Gastrocnemius medialis (tissue), 4 donors: ENCODE data around the gene GEMIN7. TPM values are rescaled to one million over a fixed set of nuclear protein-coding genes. Genes with fewer than 3 reads are reported as not detected.
"Not testable (repeated sequence)": the region's sequence is repeated elsewhere in the genome, so short reads cannot be mapped to it uniquely, and the experiment has no call there.

Experiments
- ATAC-seq, 2 donors: fragments of 150-250 bp; one replicate each; pipeline ENCODE4 v1.9.1; 2016
- DNase-seq, 2 donors: peaks; one replicate each; pipeline ENCODE4 v3.0.0-alpha.2; 2019
- H3K27ac ChIP-seq, 4 donors: fragments of 200-600 bp; sonication (generic); 1 replicate in 1 of 4; 2 replicates in 3 of 4; pipeline ENCODE4 v1.5.1; 2016 to 2018; ENCODE audit warnings: mild to moderate bottlenecking in 2 of 4, moderate library complexity in 1 of 4
- H3K27me3 ChIP-seq, 3 donors: fragments of 200-600 bp; sonication (generic) in 2 of 3; 1 replicate in 1 of 3; 2 replicates in 2 of 3; pipeline versions ENCODE4 v1.5.1 to v1.6.0; 2016 to 2019; ENCODE audit warnings: mild to moderate bottlenecking in 1 of 3, moderate library complexity in 1 of 3
- H3K36me3 ChIP-seq, 2 donors: fragments of 200-600 bp; sonication (generic) in 1 of 2; one replicate each; pipeline ENCODE4 v1.5.1; 2017 to 2018
- H3K4me1 ChIP-seq, 2 donors: fragments of 200-600 bp; sonication (generic) in 1 of 2; one replicate each; pipeline ENCODE4 v1.5.1; 2016 to 2017; ENCODE audit warnings: mild to moderate bottlenecking in 2 of 2
- H3K4me3 ChIP-seq, 4 donors: fragments of 200-600 bp; sonication (generic) in 3 of 4; 1 replicate in 1 of 4; 2 replicates in 3 of 4; pipeline ENCODE4 v1.5.1; 2016 to 2019; ENCODE audit warnings: mild to moderate bottlenecking in 2 of 4
- H3K9me3 ChIP-seq, 3 donors: fragments of 200-600 bp; sonication (generic) in 2 of 3; 1 replicate in 1 of 3; 2 replicates in 2 of 3; pipeline ENCODE4 v1.5.1; 2016 to 2019
- POLR2A ChIP-seq, 2 donors: fragments of 450-650 bp; IDR thresholded peaks; one replicate each; pipeline ENCODE4 v1.6.1; 2017; ENCODE audit warnings: antibody characterized with exemption in 2 of 2, mild to moderate bottlenecking in 2 of 2, moderate library complexity in 2 of 2
- in situ Hi-C, 4 donors: fragments of 200-750 bp; cut with MboI; loops; one replicate each; pipeline versions ENCODE4 v1.15.0 to v1.8.0; 2017; ENCODE audit warnings: low sequenced_read_pairs in 4 of 4
- intact Hi-C: fragments of 100-400 bp; cut with DNase I; formaldehyde crosslinking; loops from one replicate; pipeline ENCODE4 v1.15.1; 2023; ENCODE audit warnings: low total_unique reads
- total RNA-seq, 4 donors: library from RNA; depleted of rRNA; stranded (reverse); fragments of >200 nt; gene quantifications; one replicate each; pipeline versions ENCODE4 v1.1.0 to v1.2.3, GENCODE V29; 2016
- TF ChIP-seq, protein P1 (sequence below), 5 experiments: fragments of 450-650 bp in 3 of 5; fragments of 200-600 bp in 2 of 5; sonication (generic) in 2 of 5; IDR thresholded peaks in 4 of 5; conservative IDR thresholded peaks in 1 of 5; 1 replicate in 4 of 5; 2 replicates in 1 of 5; pipeline ENCODE4 v1.5.1; 2016 to 2019; ENCODE audit warnings: antibody characterized with exemption in 5 of 5, mild to moderate bottlenecking in 3 of 5, moderate library complexity in 3 of 5

Gene GEMIN7
- total RNA-seq, 4 donors from 2014 or later: 18.6 to 33.4 (median 27.9) TPM

DNA sequence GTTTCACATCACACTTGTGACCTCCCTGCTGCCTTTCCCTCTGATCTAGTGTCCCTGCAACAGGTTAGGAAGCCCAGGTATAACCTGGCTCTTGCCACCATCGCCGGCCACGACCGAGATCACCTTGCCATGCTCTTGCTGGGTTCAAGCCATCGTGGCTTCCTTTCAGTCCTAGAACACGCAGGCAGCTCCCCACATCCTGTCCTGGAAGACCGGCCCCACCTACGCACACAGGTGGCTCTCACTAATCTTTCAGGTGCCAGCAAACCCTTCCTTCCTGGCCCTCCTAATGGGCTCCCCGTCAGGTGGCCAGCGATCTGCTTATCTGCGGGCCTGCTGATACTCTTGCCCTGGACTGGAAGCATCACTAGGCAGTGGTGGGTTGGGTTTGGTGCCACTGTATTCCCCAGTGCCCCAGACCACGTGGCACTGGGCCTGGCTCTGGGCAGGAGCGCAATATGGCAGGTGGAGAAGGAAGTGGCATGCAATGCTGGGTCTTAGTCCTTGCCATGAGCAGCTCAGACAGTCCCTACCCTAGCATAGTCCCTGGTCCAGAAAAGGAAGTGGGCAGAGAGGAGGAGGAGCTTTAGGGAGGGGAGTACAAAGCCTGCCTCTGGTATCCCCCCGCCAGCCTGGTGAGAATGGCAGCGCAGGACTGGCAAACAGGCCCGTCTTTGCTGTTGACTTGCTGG is 25.7 kb downstream of the GEMIN7 start:
- peaks cover 18 to 38% of the 10 kb centered on the region in 2 donors for H3K4me1 ChIP-seq

DNA sequence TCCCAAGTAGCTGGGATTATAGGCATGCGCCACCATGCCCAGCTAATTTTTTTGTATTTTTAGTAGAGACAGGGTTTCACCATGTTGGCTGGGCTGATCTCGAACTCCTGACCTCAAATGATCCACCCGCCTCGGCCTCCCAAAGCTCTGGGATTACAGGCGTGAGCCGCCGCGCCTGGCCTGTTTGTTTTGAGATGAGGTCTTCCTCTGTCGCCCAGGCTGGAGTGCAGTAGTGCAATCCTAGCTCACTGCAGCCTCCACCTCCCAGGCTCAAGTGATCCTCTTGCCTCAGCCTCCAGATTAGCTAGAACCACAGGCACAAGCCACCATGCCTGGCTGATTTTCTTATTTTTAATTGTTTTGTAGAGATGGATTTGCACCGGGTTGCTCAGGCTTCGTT is 27.3 kb downstream of the GEMIN7 start:
- ATAC-seq, H3K4me3 ChIP-seq, DNase-seq, H3K27me3 ChIP-seq, H3K27ac ChIP-seq, H3K9me3 ChIP-seq, in situ Hi-C loops, intact Hi-C loops, H3K36me3 ChIP-seq: not testable (repeated sequence)
- H3K4me1 ChIP-seq: peaks cover 9 to 31% of the 10 kb centered on the region in 2 donors

More for the DNA sequence above, 25.7 kb downstream of the GEMIN7 start:
- no peaks in the 10 kb centered on the region for H3K36me3 ChIP-seq
- DNase-seq: no peak
- no peaks in the 10 kb centered on the region for H3K27me3 ChIP-seq
- no peak for ATAC-seq
- no peak overlapping the region for H3K27ac ChIP-seq
- TF ChIP-seq POLR2A (IDR thresholded peaks at IDR 0.05): no peak
- TF ChIP-seq, protein P1, sequence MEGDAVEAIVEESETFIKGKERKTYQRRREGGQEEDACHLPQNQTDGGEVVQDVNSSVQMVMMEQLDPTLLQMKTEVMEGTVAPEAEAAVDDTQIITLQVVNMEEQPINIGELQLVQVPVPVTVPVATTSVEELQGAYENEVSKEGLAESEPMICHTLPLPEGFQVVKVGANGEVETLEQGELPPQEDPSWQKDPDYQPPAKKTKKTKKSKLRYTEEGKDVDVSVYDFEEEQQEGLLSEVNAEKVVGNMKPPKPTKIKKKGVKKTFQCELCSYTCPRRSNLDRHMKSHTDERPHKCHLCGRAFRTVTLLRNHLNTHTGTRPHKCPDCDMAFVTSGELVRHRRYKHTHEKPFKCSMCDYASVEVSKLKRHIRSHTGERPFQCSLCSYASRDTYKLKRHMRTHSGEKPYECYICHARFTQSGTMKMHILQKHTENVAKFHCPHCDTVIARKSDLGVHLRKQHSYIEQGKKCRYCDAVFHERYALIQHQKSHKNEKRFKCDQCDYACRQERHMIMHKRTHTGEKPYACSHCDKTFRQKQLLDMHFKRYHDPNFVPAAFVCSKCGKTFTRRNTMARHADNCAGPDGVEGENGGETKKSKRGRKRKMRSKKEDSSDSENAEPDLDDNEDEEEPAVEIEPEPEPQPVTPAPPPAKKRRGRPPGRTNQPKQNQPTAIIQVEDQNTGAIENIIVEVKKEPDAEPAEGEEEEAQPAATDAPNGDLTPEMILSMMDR (IDR thresholded peaks at IDR 0.05 in 4 of 5, conservative IDR thresholded peaks at IDR 0.05 in 1 of 5): no peak
- H3K9me3 ChIP-seq: no peaks in the 10 kb centered on the region
- in situ Hi-C loops (no loop called here), intact Hi-C loops (no loop called here)
- no peak overlapping the region for H3K4me3 ChIP-seq

DNA sequence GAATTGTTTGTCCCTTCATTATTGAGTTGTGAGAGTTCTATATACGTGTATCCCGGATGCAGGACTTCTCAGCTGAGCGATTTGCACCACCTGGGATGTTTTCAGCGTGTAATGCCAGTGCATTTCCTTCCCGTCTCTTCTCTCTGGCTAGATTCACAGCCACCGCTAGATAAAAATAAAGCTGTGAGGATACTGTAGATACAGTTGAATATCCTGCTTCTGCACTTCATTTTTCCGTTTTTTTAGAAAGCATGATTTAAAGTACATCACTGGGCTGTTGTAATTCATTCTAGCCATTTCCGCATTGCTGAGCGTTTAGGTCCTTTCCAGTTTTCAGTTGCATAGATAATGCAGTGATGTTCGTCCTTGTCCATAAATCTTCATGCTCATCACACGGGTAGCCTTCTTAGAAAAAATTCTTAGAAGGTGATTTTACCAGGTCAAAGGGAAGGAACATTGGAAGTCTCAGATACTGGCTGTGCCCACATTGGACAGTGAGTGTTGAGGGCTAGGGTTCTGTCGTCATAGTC is 28.6 kb downstream of the GEMIN7 start:
- DNase-seq: no peak
- H3K9me3 ChIP-seq: no peaks in the 10 kb centered on the region
- no peaks in the 10 kb centered on the region for H3K27me3 ChIP-seq
- H3K4me1 ChIP-seq: peaks cover 0 to 18% of the 10 kb centered on the region in 2 donors
- H3K4me3 ChIP-seq: no peak overlapping the region
- no peak for ATAC-seq
- H3K36me3 ChIP-seq: no peaks in the 10 kb centered on the region
- TF ChIP-seq POLR2A (IDR thresholded peaks at IDR 0.05): no peak
- TF ChIP-seq, protein P1 (IDR thresholded peaks at IDR 0.05 in 4 of 5, conservative IDR thresholded peaks at IDR 0.05 in 1 of 5): no peak
- H3K27ac ChIP-seq: no peak overlapping the region
- intact Hi-C loops: no loop called here
- in situ Hi-C loops: no loop called here

DNA sequence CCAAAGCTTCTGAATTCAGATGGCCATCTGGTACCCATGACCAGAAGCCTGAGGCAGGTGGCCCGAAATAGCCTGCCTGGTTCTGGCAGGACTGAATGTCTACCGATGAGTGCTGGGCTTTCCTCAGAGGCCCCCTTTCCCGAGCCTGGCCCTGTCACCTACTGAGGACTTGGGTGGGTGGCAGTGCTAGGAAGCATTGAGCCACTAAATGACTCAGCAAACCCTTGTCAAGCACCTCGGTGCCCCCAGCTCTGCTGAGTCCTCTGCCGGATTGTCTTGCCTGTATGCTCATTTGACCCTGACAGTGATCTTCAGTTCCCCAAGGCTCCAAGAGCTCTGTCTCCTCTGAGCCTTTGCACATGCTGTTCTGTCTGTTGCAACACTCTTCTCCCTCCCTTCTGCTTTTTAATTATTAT is 31.8 kb downstream of the GEMIN7 start:
- H3K27ac ChIP-seq: no peak overlapping the region
- H3K4me1 ChIP-seq: peaks cover 7 to 23% of the 10 kb centered on the region in 2 donors
- TF ChIP-seq POLR2A (IDR thresholded peaks at IDR 0.05): no peak
- TF ChIP-seq, protein P1 (IDR thresholded peaks at IDR 0.05 in 4 of 5, conservative IDR thresholded peaks at IDR 0.05 in 1 of 5): no peak
- no peaks in the 10 kb centered on the region for H3K9me3 ChIP-seq
- H3K36me3 ChIP-seq: no peaks in the 10 kb centered on the region
- in situ Hi-C loops (no loop called here), intact Hi-C loops (no loop called here)
- DNase-seq (no peak), ATAC-seq (peak in 1 of 2 donors; percentile 37)
- no peaks in the 10 kb centered on the region for H3K27me3 ChIP-seq
- H3K4me3 ChIP-seq: no peak overlapping the region

DNA sequence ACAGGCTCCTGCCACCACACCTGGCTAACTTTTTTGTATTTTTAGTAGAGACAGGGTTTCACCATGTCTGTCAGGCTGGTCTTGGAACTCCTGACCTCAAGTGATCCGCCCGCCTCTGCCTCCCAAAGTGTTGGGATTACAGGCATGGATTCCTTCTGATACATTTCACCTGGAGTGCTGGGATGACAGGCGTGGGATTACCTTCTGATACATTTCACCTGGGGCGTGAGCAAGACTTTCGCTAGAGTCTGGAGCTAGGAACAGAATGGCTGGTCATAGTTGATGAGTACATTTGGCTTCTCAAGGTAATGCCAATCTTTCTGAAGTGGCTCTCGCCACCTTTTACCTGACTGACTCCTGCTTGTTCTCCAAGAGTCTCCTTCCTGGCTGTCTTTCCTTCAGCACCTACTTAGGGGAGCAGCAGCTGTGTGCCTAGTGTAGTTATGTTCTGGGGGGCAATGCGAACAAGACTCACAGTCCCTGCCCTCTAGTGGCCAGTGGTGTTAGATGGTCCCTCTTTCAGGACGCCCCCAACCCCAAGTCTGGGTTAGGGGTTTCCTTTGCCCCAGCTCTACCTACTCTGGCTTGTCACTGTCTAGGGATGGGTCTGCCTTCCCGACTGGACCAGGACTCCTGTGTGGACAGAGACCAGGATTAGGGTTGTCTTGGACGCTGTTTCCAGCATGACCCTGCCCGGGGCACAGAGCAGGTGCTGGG is 33.2 kb downstream of the GEMIN7 start:
- DNase-seq (no peak), ATAC-seq (no peak)
- in situ Hi-C loops (no loop called here), intact Hi-C loops (no loop called here)
- H3K27ac ChIP-seq: no peak overlapping the region
- TF ChIP-seq POLR2A (IDR thresholded peaks at IDR 0.05): no peak
- TF ChIP-seq, protein P1 (IDR thresholded peaks at IDR 0.05 in 4 of 5, conservative IDR thresholded peaks at IDR 0.05 in 1 of 5): no peak
- no peaks in the 10 kb centered on the region for H3K36me3 ChIP-seq
- H3K27me3 ChIP-seq: no peaks in the 10 kb centered on the region
- H3K4me3 ChIP-seq: no peak overlapping the region
- H3K4me1 ChIP-seq: peaks cover 21 to 31% of the 10 kb centered on the region in 2 donors
- no peaks in the 10 kb centered on the region for H3K9me3 ChIP-seq
